Adrenal gland (tissue), 12 donors: Measurements from ENCODE around the gene MAEA. TPM values are rescaled to one million over a fixed set of nuclear protein-coding genes. Genes with fewer than 3 reads are reported as not detected.

Experiments used
- DNase-seq, 7 donors: peaks; one replicate each; pipeline ENCODE4 v3.0.0-alpha.2; 2019 to 2020
- H3K27ac ChIP-seq, 5 donors: fragments of 200-600 bp; sonication (generic) in 4 of 5; 1 replicate in 3 of 5; 2 replicates in 2 of 5; pipeline versions ENCODE4 v1.5.1 to v1.8.0; 2016 to 2020; ENCODE audit warnings: mild to moderate bottlenecking in 1 of 5
- H3K27me3 ChIP-seq: fragments of 200-600 bp; 2 replicates; pipeline ENCODE4 v1.8.0; 2021
- H3K36me3 ChIP-seq, 2 donors: fragments of 200-600 bp; replicated peaks in 1 of 2; 1 replicate in 1 of 2; 2 replicates in 1 of 2; pipeline versions ENCODE4 v1.5.1 to v1.8.0; 2018 to 2022
- H3K4me1 ChIP-seq, 2 donors: fragments of 200-600 bp; replicated peaks in 1 of 2; 1 replicate in 1 of 2; 2 replicates in 1 of 2; pipeline versions ENCODE4 v1.5.1 to v1.8.0; 2018 to 2021
- H3K4me3 ChIP-seq, 4 donors: fragments of 200-600 bp; sonication (generic) in 3 of 4; one replicate each; pipeline ENCODE4 v1.5.1; 2016 to 2018
- H3K9me3 ChIP-seq, 3 donors: fragments of 200-600 bp; sonication (generic) in 1 of 3; replicated peaks in 1 of 3; 1 replicate in 2 of 3; 2 replicates in 1 of 3; pipeline versions ENCODE4 v1.5.1 to v1.8.0; 2016 to 2021
- CTCF ChIP-seq, 6 experiments: fragments of 450-650 bp in 4 of 6; fragments of 200-600 bp in 2 of 6; sonication (generic) in 1 of 6; IDR thresholded peaks; 1 replicate in 5 of 6; 2 replicates in 1 of 6; pipeline versions ENCODE4 v1.5.1 to v1.8.0; 2016 to 2021; ENCODE audit warnings: antibody characterized with exemption in 6 of 6, mild to moderate bottlenecking in 2 of 6, moderate library complexity in 1 of 6
- POLR2A ChIP-seq, 2 donors: fragments of 450-650 bp; IDR thresholded peaks; one replicate each; pipeline ENCODE4 v1.6.1; 2017; ENCODE audit warnings: antibody characterized with exemption in 2 of 2, mild to moderate bottlenecking in 2 of 2, moderate library complexity in 1 of 2
- WGBS, 4 donors: extraction: QIAGEN DNeasy Blood & Tissue Kit in 2 of 4; methylation state at CpG; one replicate each; pipeline versions ENCODE4 v1.1.5 to v1.1.7; 2013 to 2017; 5-methylcytosine and 5-hydroxymethylcytosine counted together
- intact Hi-C, 2 donors: fragments of 100-400 bp; cut with DNase I; formaldehyde crosslinking; loops; one replicate each; pipeline versions ENCODE4 v1.14.1 to v1.15.0; 2022 to 2023
- polyA plus RNA-seq, 3 donors: library from polyadenylated mRNA; stranded (reverse); fragments of 200-250 nt in 2 of 3; fragments of 350-450 nt in 1 of 3; fragmentation: Illumina TruSeq in 1 of 3; extraction: RNeasy Lipid Tissue Mini Kit (QIAGEN cat#74804) in 1 of 3; gene quantifications; one replicate each; pipeline ENCODE4 v1.2.3, GENCODE V29; 2013 to 2014
- total RNA-seq, 9 donors: library from RNA; depleted of rRNA in 4 of 9; stranded (reverse); fragments of >200 nt in 4 of 9; fragments of 120-200 nt in 1 of 9; fragmentation: NEBNext Ultra II Directional in 1 of 9; extraction: Animal tissue kit (Norgen Biotek cat#: 25700) in 1 of 9; gene quantifications; one replicate each; pipeline versions ENCODE4 v1.1.0 to v1.2.4, GENCODE V29; 2013 to 2023
- donor health status: healthy with polysubstance abuse.
- donor health status: Bipolar disorder and iron deficiency.
- donor health status: DM: yes; HTN: yes; CAD: no.
- donor health status: DM: no; HTN: no; CAD: no.
- donor health status: DM: no; HTN: no; CAD: no.
- donor health status: DM: yes; HTN: yes; CAD: no.

MAEA gene
- total and polyA plus RNA-seq, 12 donors = 35.6 to 103 (median 75.1) TPM

GRCh38 chr4:1310031-1310795, 20.5 kb downstream of the MAEA start:
- Histone ChIP-seq H3K9me3 (no peaks in the 10 kb centered on the region), H3K36me3 (peaks cover 0 to 27% of the 10 kb centered on the region in 2 donors), H3K4me3 (peak overlapping the region in 2 of 4 donors; percentile 20 to 58), H3K4me1 (peaks cover 15 to 28% of the 10 kb centered on the region in 2 donors), H3K27me3 (no peaks in the 10 kb centered on the region), H3K27ac (peak overlapping the region in 4 of 5 donors; percentile 58 to 92 (median 74))
- TF ChIP-seq POLR2A (IDR thresholded peaks at IDR 0.05) = no peak
- TF ChIP-seq CTCF (IDR thresholded peaks at IDR 0.05) = no peak
- DNase-seq = no peak
- intact Hi-C loops = no loop called here
- 62 to 74% (median 66%) methylated on average over 14 to 32 of the region's 32 CpGs for WGBS, 4 donors

- no peak for DNase-seq
- Histone ChIP-seq H3K27ac (peak overlapping the region in 2 of 5 donors; percentile 84 to 92), H3K9me3 (no peaks in the 10 kb centered on the region), H3K36me3 (peaks cover 0 to 32% of the 10 kb centered on the region in 2 donors), H3K27me3 (no peaks in the 10 kb centered on the region), H3K4me3 (no peak overlapping the region), H3K4me1 (peaks cover 15 to 28% of the 10 kb centered on the region in 2 donors)
- intact Hi-C loops = no loop called here
- no peak for TF ChIP-seq POLR2A (IDR thresholded peaks at IDR 0.05)
- TF ChIP-seq CTCF (IDR thresholded peaks at IDR 0.05) = no peak
- WGBS, 4 donors = 81 to 87% (median 84%) methylated on average over 32 to 49 of the region's 49 CpGs
Measured at GRCh38 chr4:1310796-1311631, 21.3 kb downstream of the MAEA start.

DNA sequence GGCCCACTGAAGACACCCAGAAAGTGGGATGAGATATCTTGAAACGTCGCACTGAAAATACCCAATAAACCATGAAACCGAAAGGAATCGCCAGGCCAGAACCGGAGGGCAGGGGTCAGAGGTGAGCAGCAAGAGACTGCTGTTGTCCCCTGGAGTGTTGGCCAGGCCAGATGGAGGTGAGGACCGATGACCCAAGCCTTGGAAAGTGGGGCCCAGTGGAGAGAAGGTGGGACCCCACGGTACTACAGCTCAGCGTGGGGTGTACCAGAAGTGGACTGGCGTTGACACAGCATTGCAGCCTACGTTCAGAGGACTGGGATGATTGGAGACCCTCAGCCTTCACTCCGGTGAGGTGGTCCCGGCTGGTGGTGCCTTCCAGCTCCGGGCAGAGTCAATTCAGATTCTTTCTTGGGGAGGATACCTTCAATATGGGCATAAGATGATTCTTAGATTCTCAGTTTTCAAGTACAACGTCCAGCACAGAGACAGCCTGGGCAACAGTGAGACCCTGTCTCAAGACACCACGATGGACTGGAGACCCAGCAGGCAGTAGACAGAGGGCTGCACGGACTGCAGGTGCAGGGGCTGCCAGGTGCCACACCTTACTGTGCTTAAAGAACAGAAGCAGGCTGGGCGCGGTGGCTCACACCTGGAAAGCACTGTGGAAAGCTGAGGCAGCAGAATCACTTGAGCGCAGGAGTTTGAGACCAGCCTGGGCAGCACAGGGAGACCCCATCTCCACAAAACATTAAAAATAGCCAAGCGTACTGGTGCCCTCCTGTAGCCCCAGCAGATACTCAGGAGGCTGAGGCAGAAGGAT, 23.3 kb downstream of the MAEA start:
- H3K27me3 ChIP-seq = no peaks in the 10 kb centered on the region
- TF ChIP-seq CTCF (IDR thresholded peaks at IDR 0.05) = no peak
- no peak for TF ChIP-seq POLR2A (IDR thresholded peaks at IDR 0.05)
- intact Hi-C loops = no loop called here
- H3K27ac ChIP-seq = no peak overlapping the region
- peaks cover 0 to 46% of the 10 kb centered on the region in 2 donors for H3K36me3 ChIP-seq
- no peak overlapping the region for H3K4me3 ChIP-seq
- 90 to 95% (median 92%) methylated on average over 16 to 20 of the region's 20 CpGs for WGBS, 4 donors
- peaks cover 15 to 28% of the 10 kb centered on the region in 2 donors for H3K4me1 ChIP-seq
- DNase-seq = no peak
- H3K9me3 ChIP-seq = no peaks in the 10 kb centered on the region
